Hematopoietic multipotent progenitor cell treated with erythropoietin and hydrocortisone succinate and interleukin-3 and kit ligand, for 17 days (in vitro differentiated cells): ENCODE measurements around the gene RAB11FIP3.
"Not testable (repeated sequence)": the region's sequence is repeated elsewhere in the genome, so short reads cannot be mapped to it uniquely, and the experiment has no call there.

Experiments used
- DNase-seq: peaks from one replicate; pipeline ENCODE4 v3.0.0-alpha.2; 2015; ENCODE audit warnings: low spot score

The RAB11FIP3 gene

DNA sequence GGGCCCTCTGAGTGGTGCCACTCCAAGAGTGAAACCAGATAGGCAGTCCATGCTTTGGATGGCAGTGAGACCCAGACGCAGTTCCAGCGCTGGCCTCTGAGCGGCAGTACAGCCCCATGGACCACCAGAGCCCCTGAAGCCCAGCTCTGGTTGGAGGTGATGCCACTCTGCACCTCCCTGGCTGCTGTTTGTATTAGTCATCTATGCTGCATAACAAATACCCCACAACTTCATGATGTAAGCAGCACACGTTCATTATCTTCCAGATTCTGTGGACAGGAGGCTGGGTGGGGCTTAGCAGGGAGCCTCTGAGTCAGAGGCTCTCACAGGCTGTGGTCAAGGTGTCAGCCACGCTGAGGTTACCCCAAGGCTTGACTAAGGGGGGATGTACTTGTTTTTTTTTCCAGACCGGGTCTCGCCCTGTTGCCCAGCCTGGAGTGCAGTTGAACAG is 33.5 kb upstream of the RAB11FIP3 start:
- DNase-seq: peak; percentile 72

DNA sequence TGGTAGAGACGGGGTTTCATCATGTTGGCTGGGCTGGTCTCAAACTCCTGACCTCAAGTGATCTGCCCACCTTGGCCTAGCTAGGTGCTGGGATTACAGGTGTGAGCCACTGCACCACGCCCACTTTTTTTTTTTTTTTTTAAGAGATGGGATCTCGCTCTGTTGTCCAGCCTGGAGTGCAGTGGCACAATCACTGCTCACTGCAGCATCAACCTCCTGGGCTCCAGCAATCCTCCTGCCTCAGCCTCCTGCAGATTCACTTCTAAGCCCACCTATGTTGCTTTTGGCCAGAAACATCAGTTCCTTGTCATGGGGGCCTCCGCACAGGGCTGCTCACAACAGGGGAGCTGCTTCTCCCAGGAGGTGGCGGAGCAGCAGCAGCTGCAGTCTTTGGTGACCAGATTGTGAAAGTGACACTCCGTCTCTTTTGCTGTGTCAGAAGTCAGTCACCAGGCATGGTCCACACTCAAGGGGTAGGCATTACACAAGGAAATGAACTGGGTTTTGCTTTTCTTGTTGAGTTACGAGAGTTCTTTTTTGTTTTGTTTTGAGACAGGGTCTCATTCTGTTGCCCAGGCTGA is 32.9 kb upstream of the RAB11FIP3 start:
- no peak for DNase-seq

- DNase-seq: peak; percentile 12
These were observed 29.2 kb upstream of the RAB11FIP3 start for GRCh38 chr16:396199-396598.

DNA sequence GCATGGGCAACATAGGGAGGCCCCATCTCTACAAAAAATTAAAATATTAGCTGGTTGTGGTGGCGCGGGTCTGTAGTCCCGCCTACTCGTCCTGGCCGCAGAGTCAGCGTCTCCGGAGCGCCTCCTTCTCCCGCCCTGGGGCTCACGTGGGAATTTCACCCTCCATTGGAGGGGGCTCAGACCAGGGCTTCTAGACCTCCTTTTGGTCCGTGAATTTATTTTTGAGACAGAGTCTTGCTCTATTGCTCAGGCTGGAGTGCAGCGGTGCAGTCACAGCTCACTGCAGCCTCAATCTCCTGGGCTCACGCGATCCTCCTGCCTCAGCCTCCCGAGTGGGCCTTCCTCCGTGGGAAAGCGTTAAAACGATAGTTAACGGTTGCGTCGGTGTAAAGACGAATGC is 28.8 kb upstream of the RAB11FIP3 start:
- peak; percentile 22 for DNase-seq

DNA sequence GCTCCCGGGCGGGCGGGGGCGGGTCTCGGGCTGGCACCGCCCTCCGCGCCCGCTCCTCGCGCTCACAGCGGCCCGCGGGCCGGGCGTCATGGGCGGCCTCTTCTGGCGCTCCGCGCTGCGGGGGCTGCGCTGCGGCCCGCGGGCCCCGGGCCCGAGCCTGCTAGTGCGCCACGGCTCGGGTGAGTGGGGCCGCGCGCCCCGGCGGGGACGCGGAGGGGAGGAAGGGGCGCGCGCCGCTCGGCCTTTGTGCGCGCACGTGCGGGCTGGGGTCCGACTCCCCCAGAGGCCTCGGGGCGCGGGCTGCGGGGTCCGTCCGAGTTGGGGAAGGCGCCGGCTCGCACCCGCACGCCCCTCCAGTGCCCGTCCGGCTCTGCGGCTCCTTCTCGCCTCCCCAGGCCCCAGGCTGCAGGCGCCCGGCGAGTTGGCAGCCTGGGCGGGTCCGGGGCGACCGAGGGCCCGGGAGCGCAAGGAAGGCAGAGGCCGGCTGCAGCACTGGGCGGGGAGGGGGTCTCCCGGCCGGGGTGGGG is 28.3 kb upstream of the RAB11FIP3 start, which contains the start of gene NME4:
TSS of gene NME4 (plus strand) at position 65 of the 527 bp plus-strand sequence. CDS start at position 89, 24 bp downstream.
- DNase-seq: peak; percentile 24

DNA sequence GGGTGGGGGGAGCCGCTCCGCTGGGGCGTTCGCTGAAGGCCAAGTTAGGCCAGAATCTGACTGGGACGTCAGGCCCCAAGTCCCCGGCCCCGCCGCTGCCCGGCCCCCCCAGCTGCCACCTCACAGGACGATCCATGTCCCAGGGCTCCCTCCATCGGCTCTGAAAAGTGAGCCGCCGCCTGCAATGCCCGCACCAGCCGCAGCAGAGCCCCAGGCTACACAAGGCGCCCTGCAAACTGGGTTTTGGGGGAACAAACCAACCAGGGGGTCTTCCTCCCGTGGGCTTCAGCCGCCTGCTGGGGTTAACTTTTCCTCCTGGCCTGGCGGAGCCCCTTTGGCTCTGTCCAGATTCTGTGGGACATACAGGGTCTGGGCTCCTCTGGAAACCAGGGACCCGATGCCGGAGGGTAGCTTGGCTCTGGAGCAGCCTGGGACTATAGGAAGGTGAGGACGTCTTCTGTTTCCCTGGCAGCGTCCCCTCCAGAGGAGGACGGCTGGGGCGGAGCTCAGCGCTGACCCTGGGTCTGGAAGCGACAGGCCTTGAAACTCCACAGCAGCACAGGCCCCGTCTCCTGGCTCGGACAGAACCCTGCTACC is 27.6 kb upstream of the RAB11FIP3 start:
- peak; percentile 45 for DNase-seq

GRCh38 chr16:398561-399339 is 26.7 kb upstream of the RAB11FIP3 start:
- no peak for DNase-seq

DNA sequence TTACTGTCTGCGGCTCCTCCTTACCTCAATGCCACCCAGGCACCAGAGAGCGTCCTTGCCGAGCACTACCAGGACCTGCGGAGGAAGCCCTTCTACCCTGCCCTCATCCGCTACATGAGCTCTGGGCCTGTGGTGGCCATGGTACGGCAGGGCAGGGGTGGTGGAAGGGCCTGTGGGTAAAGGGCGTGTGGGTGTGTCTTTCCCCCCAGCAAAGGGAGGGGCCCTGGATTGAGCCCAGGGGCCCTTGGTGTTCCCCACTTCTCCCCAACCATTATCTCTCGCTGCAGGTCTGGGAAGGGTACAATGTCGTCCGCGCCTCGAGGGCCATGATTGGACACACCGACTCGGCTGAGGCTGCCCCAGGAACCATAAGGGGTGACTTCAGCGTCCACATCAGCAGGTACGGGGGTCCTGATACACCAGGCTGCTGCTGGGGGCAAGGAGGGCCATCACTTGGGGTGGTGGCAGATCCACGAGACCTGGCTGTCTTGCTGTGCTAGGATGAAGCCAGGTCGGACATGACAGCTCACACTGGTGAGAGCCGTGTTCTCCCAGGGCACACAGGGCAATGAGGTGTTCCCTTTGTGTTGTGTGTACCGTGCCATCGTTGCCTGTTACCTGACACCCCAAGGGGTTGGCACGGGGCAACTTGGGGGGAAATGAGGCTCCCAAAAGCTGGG is 26.0 kb upstream of the RAB11FIP3 start:
- peak; percentile 72 for DNase-seq

GRCh38 chr16:400061-400591 is 25.3 kb upstream of the RAB11FIP3 start:
- peak; percentile 38 for DNase-seq

- peak; percentile 91 for DNase-seq
These were observed 23.7 kb upstream of the RAB11FIP3 start, which contains the start of gene DECR2 for GRCh38 chr16:401468-402348. Gene DECR2, plus strand, starts transcription at chr16:401885. Its CDS starts 79 bp downstream, at chr16:401964.

DNA sequence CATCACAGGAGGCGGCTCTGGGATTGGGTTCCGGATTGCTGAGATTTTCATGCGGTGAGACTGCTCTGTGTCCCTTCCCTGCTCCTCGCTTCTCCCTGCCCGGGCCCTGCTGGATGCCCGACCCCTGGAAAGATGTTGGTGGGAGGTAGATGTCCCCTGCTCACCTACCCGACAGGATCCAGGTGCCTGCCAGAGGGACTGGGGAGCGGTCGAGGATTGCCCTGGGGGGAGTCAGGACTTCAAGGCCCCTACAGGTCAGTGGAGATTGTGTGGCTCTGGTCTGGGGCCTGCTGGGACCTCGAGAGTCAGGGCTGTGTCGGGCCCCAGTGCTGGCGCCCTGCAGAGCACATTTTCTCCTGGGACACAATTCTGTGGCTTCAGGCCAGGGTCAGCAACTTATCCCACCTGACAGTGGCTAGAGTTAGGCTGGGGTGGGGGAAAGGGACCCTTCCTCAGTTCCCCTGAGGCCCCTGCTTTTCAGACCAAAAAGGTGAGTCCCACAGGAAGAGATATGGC is 20.4 kb upstream of the RAB11FIP3 start:
- no peak for DNase-seq

- DNase-seq: no peak
These were observed 19.6 kb upstream of the RAB11FIP3 start for GRCh38 chr16:405548-406506.

GRCh38 chr16:407253-407652 is 18.2 kb upstream of the RAB11FIP3 start:
- no peak for DNase-seq

GRCh38 chr16:410516-411178 is 14.8 kb upstream of the RAB11FIP3 start:
- no peak for DNase-seq

- DNase-seq: no peak
These were observed 13.7 kb upstream of the RAB11FIP3 start for GRCh38 chr16:411576-412265.

GRCh38 chr16:414395-415169 is 10.9 kb upstream of the RAB11FIP3 start:
- DNase-seq: no peak

DNA sequence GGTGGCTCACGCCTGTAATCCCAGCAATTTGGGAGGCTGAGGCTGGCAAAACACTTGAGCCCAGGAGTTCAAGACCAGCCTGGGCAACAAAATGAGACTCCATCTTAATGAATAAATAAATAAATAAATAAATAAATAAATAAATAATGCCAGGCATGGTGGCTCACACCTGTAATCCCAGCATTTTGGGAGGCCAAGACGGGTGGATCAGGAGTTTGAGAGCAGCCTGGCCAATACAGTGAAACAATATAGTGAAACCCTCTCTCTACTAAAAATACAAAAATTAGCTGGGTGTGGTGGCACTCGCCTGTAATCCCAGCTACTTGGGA is 10.3 kb upstream of the RAB11FIP3 start:
- DNase-seq: not testable (repeated sequence)

DNA sequence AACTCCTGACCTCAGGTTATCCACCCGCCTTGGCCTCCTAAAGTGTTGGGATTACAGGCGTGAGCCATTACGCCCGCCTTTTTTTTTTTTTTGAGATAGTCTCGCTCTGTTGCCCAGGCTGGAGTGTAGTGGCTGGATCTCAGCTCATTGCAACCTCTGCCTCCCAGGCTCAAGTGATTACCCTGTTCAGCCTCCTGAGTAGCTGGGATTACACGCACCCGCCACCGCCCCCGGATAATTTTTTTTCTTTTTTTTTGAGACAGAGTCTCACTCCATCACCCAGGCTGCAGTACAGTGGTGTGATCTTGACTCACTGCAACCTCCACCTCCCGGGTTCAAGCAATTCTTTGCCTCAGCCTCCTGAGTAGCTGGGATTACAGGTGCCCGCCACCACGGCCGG is 3.3 kb upstream of the RAB11FIP3 start:
- not testable (repeated sequence) for DNase-seq
